GM18498 (cell line): Measurements from ENCODE around the gene SAA1.

Experiments used
- ATAC-seq: cut with Tn5 transposase; IDR thresholded peaks from one replicate; pipeline ENCODE4 v1.9.1; 2021; ENCODE audit warnings: mild to moderate bottlenecking, moderate library complexity; ENCODE audit not compliant: unreplicated experiment

SAA1 gene

DNA sequence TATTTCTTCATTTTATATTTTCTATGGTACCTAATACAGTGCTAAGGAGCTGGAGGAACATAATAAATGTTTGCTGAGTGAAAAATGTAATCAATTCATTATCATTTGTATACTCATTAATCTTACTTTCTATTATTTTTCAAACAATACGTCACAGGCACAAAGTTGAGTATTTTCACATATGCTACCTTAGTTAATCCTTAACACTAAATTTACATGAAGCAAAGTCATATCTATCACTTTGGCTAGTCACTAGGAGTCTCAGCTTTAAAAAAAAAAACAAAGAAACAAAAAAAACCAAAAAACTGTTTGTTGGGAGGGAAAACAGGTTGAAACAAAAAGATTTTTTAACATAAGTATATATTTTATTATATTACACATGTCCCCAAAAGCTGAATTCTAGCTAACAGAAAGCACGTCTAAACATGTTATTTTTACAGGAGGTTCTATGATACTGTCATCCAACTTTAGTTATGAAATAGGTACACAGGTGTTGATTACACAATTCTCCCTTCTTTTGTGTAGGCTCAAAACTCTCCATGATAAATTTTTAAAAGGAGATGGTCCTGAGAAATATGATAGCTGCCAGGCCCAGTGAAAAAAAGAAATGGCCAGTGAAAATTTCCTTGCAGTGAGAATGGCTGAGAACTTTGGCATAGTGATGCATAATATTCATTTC, 41.5 kb downstream of the SAA1 start:
- ATAC-seq = no peak

DNA sequence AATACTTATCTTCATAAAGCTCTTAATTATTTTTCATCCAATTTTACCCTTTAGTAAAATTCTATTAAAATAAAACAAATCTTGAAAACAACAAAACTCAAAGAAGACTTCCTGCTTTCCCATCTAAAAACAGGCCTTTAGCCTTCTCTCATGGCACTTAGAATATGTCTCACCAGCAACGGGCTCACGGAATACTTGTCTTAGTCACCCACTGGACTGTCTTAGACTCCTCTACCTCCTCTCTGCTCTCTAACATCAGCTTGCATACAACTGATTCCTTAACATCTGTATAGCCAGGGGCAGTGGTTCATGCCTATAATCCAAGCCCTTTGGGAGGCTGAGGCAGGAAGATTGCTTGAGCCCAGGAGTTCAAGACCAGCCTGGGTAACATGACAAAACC, 42.2 kb downstream of the SAA1 start:
- ATAC-seq = no peak

GRCh38 chr11:18309691-18310090, 43.6 kb downstream of the SAA1 start:
- no peak for ATAC-seq

DNA sequence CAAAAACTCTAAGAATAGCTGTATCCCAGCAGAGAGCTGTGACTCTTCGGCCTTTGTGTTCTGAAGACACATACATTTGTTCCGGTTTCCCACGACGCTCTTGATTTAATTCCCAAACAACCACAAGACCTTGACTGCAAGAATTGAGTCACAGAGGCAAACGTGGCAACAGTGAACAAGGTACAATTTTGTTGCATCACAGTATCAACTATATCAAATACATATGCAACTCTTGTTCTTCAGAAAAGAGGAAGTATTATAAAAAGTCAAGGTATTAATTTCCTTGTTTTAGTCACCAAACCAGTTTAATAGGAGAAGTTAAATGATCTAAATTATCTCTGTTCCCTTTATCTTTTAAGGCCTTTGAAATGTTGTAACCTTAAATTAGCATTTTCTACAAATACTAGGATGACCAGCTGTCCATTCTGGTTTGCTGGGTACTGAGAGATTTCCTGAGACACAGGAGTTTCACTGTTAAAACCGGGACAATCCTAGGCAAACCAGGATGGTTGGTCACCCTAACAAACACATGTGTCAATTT, 44.8 kb downstream of the SAA1 start:
- ATAC-seq = peak; percentile 55

GRCh38 chr11:18312012-18312411, 45.9 kb downstream of the SAA1 start:
- ATAC-seq = no peak

- ATAC-seq = no peak
Observed at GRCh38 chr11:18312663-18313420, 46.8 kb downstream of the SAA1 start.

GRCh38 chr11:18313965-18314763, 48.1 kb downstream of the SAA1 start:
- no peak for ATAC-seq

DNA sequence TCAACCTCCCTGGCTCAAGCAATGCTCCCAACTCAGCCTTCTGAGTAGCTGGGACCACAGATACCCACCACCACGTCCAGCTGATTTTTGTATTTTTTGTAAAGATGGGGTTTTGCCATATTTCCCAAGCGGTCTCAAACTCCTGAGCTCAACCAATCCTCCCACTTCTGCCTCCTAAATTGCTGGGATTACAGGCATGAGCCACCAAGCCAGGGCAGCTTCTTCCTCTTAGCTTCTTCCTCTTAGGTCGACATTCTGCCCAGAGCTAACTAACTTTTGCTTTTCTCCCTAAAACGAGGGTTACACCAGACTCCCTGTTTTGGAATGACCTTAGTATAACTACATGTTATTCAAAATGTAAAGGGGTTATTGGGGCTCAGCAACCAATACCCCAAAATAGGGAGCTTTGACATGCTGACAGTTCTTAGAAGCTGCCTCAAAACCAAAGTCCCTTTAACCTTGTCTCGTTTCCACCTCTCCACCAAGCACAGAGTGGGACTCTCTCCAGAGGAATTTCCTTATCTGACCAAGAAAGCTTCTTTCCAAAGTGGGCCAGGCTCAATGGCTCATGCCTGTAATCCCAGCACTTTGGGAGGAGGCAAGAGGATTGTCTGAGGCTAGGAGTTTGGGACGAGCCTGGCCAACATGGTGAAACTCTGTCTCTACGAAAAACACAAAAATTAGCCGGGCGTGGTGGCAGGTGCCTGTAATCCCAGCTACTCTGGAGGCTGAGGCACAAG, 48.9 kb downstream of the SAA1 start:
- no peak for ATAC-seq

GRCh38 chr11:18315893-18316292, 49.8 kb downstream of the SAA1 start:
- ATAC-seq = no peak

GRCh38 chr11:18317551-18317950, 51.5 kb downstream of the SAA1 start:
- ATAC-seq = no peak
